Calu3 (cell line): ENCODE measurements around the gene SPAG7. TPM values are rescaled to one million over a fixed set of nuclear protein-coding genes. Genes with fewer than 3 reads are reported as not detected.
A peak's percentile ranks its signal among the peaks of the same experiment; 100 is the strongest.

Source experiments
- BruUV-seq: library from RNA; stranded (reverse); fragments of 400-500 nt; replicated peaks from 2 replicates; lab custom pipeline; 2021; lab: Mats Ljungman, UMichigan
- CTCF ChIA-PET: fragments of 300-600 bp; sonication (Branson Sonifier 250); formaldehyde crosslinking; loops from one replicate; lab custom pipeline; 2022; ENCODE audit warnings: antibody characterized with exemption; lab: Charles Lee
- DNase-seq: peaks from one replicate; pipeline ENCODE4 v3.0.0; 2022
- H3K27ac Mint-ChIP-seq: one replicate; pipeline ENCODE4 v1.8.0; 2022; ENCODE audit warnings: mixed read lengths; ENCODE audit not compliant: unreplicated experiment
- H3K27me3 Mint-ChIP-seq: one replicate; pipeline ENCODE4 v1.8.0; 2022; ENCODE audit warnings: mixed read lengths; ENCODE audit not compliant: unreplicated experiment
- H3K36me3 Mint-ChIP-seq: one replicate; pipeline ENCODE4 v1.8.0; 2022; ENCODE audit warnings: mild to moderate bottlenecking, moderate library complexity, mixed read lengths; ENCODE audit not compliant: insufficient read depth, unreplicated experiment
- H3K4me1 Mint-ChIP-seq: one replicate; pipeline ENCODE4 v1.8.0; 2022; ENCODE audit warnings: mild to moderate bottlenecking, low read depth, mixed read lengths; ENCODE audit not compliant: unreplicated experiment
- H3K4me3 Mint-ChIP-seq: one replicate; pipeline ENCODE4 v1.8.0; 2022; ENCODE audit warnings: mild to moderate bottlenecking, low read depth, moderate library complexity, mixed read lengths; ENCODE audit not compliant: unreplicated experiment
- H3K9me3 Mint-ChIP-seq: one replicate; pipeline ENCODE4 v1.8.0; 2022; ENCODE audit warnings: low read depth, mixed read lengths; ENCODE audit not compliant: unreplicated experiment
- CTCF ChIP-seq: fragments of 200-600 bp; IDR thresholded peaks from one replicate; pipeline ENCODE4 v1.8.0; 2022; ENCODE audit warnings: antibody characterized with exemption; ENCODE audit not compliant: unreplicated experiment
- intact Hi-C: fragments of 100-400 bp; cut with micrococcal nuclease; formaldehyde crosslinking; loops from one replicate; pipeline ENCODE4 v1.10.0; 2022; ENCODE audit not compliant: unreplicated experiment
- total RNA-seq: library from RNA; stranded (reverse); gene quantifications from 2 replicates; pipeline ENCODE4 v1.2.3, GENCODE V29; 2022

Gene SPAG7
- total RNA-seq, 1 experiment from 2014 or later = 34.3 TPM

- Mint-ChIP-seq H3K9me3 (no peaks in the 10 kb centered on the region), H3K4me1 (no peaks in the 10 kb centered on the region), H3K27me3 (no peaks in the 10 kb centered on the region), H3K36me3 (peaks cover 16% of the 10 kb centered on the region), H3K4me3 (no peak overlapping the region), H3K27ac (peak overlapping the region; percentile 50)
- DNase-seq = no peak
- CTCF ChIA-PET = interaction anchor here (2.2 kb wide), 1 partner anchor 56 kb away, joined by 11 read pairs; no protein-coding TSS in a partner anchor
- no TSS peak for BruUV-seq
- intact Hi-C loops = no loop called here
- TF ChIP-seq CTCF = no peak
These were observed 2.2 kb downstream of the SPAG7 start for GRCh38 chr17:4965311-4965986.

GRCh38 chr17:4960279-4960922 lies 7.2 kb downstream of the SPAG7 start:
- Mint-ChIP-seq H3K27me3 (no peaks in the 10 kb centered on the region), H3K27ac (no peak overlapping the region), H3K36me3 (peaks cover 34% of the 10 kb centered on the region), H3K9me3 (peaks cover 2% of the 10 kb centered on the region), H3K4me3 (no peak overlapping the region), H3K4me1 (no peaks in the 10 kb centered on the region)
- intact Hi-C loops = no loop called here
- CTCF ChIA-PET = no interaction called here
- DNase-seq = no peak
- no peak for TF ChIP-seq CTCF
- BruUV-seq = no TSS peak

- TF ChIP-seq CTCF = no peak
- Mint-ChIP-seq H3K36me3 (peaks cover 28% of the 10 kb centered on the region), H3K27me3 (no peaks in the 10 kb centered on the region), H3K4me1 (no peaks in the 10 kb centered on the region), H3K4me3 (no peak overlapping the region), H3K27ac (no peak overlapping the region), H3K9me3 (peaks cover 2% of the 10 kb centered on the region)
- DNase-seq = no peak
- intact Hi-C loops = no loop called here
- BruUV-seq = TSS peak; percentile 64
- CTCF ChIA-PET = no interaction called here
These were observed 8.2 kb downstream of the SPAG7 start for GRCh38 chr17:4959261-4959965.

- H3K9me3 Mint-ChIP-seq = peaks cover 2% of the 10 kb centered on the region
- no peak overlapping the region for H3K4me3 Mint-ChIP-seq
- no peaks in the 10 kb centered on the region for H3K27me3 Mint-ChIP-seq
- no peak for TF ChIP-seq CTCF
- H3K36me3 Mint-ChIP-seq = peaks cover 28% of the 10 kb centered on the region
- CTCF ChIA-PET = no interaction called here
- H3K4me1 Mint-ChIP-seq = no peaks in the 10 kb centered on the region
- intact Hi-C loops = no loop called here
- no peak overlapping the region for H3K27ac Mint-ChIP-seq
- no TSS peak for BruUV-seq
- no peak for DNase-seq
These were observed 9.5 kb downstream of the SPAG7 start for GRCh38 chr17:4958102-4958501.
